Inferior parietal cortex (tissue), 1 donor: ENCODE results near the gene CD300LF.

Experiments
- DNase-seq: peaks from one replicate; pipeline ENCODE4 v3.0.0-alpha.2; 2016; ENCODE audit errors: extremely low spot score

CD300LF gene

GRCh38 chr17:74712756-74713155 lies at the start of gene CD300LF:
Gene CD300LF (minus strand): TSS chr17:74712923. CDS start chr17:74712866, 57 bp downstream.
- no peak for DNase-seq

- DNase-seq: no peak
Observed at GRCh38 chr17:74761931-74762330, 49.2 kb upstream of the CD300LF start.

- DNase-seq: no peak
Observed at GRCh38 chr17:74761419-74761818, 48.7 kb upstream of the CD300LF start.

- DNase-seq: no peak
Observed at GRCh38 chr17:74760404-74761105, 47.8 kb upstream of the CD300LF start.

- DNase-seq: no peak
Observed at GRCh38 chr17:74759941-74760340, 47.2 kb upstream of the CD300LF start.

- DNase-seq: no peak
Observed at GRCh38 chr17:74759243-74759801, 46.6 kb upstream of the CD300LF start.

GRCh38 chr17:74758848-74759168 lies 46.1 kb upstream of the CD300LF start:
- DNase-seq: no peak

- no peak for DNase-seq
Observed at GRCh38 chr17:74757931-74758847, 45.5 kb upstream of the CD300LF start.

GRCh38 chr17:74757502-74757901 lies 44.8 kb upstream of the CD300LF start:
- DNase-seq: no peak

GRCh38 chr17:74756891-74757290 lies 44.2 kb upstream of the CD300LF start:
- no peak for DNase-seq

GRCh38 chr17:74755533-74755932 lies 42.8 kb upstream of the CD300LF start:
- no peak for DNase-seq

- DNase-seq: no peak
Observed at GRCh38 chr17:74754832-74755231, 42.1 kb upstream of the CD300LF start.

GRCh38 chr17:74752822-74753401 lies 40.2 kb upstream of the CD300LF start:
- DNase-seq: no peak

- no peak for DNase-seq
Observed at GRCh38 chr17:74752415-74752814, 39.7 kb upstream of the CD300LF start.

- DNase-seq: no peak
Observed at GRCh38 chr17:74750327-74751069, 37.8 kb upstream of the CD300LF start.

GRCh38 chr17:74750039-74750326 lies 37.3 kb upstream of the CD300LF start:
- DNase-seq: no peak

- no peak for DNase-seq
Observed at GRCh38 chr17:74749279-74750038, 36.7 kb upstream of the CD300LF start.

- DNase-seq: peak; percentile 88
Observed at GRCh38 chr17:74748529-74749278, 36.0 kb upstream of the CD300LF start, which contains the start of gene NHERF1. Gene NHERF1 (plus strand): TSS chr17:74748628. CDS start chr17:74748847, 219 bp downstream.

GRCh38 chr17:74748279-74748528 lies 35.5 kb upstream of the CD300LF start:
- DNase-seq: no peak

GRCh38 chr17:74746922-74747321 lies 34.2 kb upstream of the CD300LF start:
- DNase-seq: no peak

- no peak for DNase-seq
Observed at GRCh38 chr17:74746376-74746775, 33.7 kb upstream of the CD300LF start.
